Fibroblast of lung (primary cell): ENCODE measurements around the gene HSPA12B. TPM values are rescaled to one million over a fixed set of nuclear protein-coding genes. Genes with fewer than 3 reads are reported as not detected.

Experiments used
- DNase-seq, 2 donors: peaks; one replicate each; pipeline versions ENCODE4 v3.0.0 to v3.0.0-alpha.2; 2010; ENCODE audit warnings: low read depth in 2 of 2
- H2AFZ ChIP-seq: 2 replicates; pipeline ENCODE4 v1.5.1; 2012; ENCODE audit warnings: low read length, control low read depth, inconsistent platforms
- H3K27ac ChIP-seq: 2 replicates; pipeline ENCODE4 v1.5.1; 2011; ENCODE audit warnings: low read length, control low read depth; ENCODE audit not compliant: insufficient read depth
- H3K27me3 ChIP-seq: 2 replicates; pipeline ENCODE4 v1.5.1; 2011; ENCODE audit warnings: mild to moderate bottlenecking, low read length; ENCODE audit not compliant: control insufficient read depth, insufficient read depth
- H3K36me3 ChIP-seq: 2 replicates; pipeline ENCODE4 v1.5.1; 2011; ENCODE audit warnings: low read length; ENCODE audit not compliant: control insufficient read depth, insufficient read depth
- H3K4me1 ChIP-seq: 2 replicates; pipeline ENCODE4 v1.5.1; 2011; ENCODE audit warnings: low read length; ENCODE audit not compliant: control insufficient read depth, insufficient read depth; ENCODE audit errors: extremely low read depth
- H3K4me2 ChIP-seq: 2 replicates; pipeline ENCODE4 v1.5.1; 2011; ENCODE audit warnings: low read length, control low read depth; ENCODE audit not compliant: insufficient read depth; ENCODE audit errors: extremely low read depth
- H3K4me3 ChIP-seq, 4 experiments: fragments of 200-600 bp in 1 of 4; sonication (generic) in 1 of 4; replicated peaks in 1 of 4; 2 replicates each; pipeline ENCODE4 v1.5.1; 2011 to 2016; ENCODE audit warnings: low read length in 4 of 4, low read depth in 3 of 4, mild to moderate bottlenecking in 3 of 4, control low read depth in 2 of 4, inconsistent platforms in 1 of 4, mixed read lengths in 1 of 4; ENCODE audit not compliant: insufficient read depth in 1 of 4; ENCODE audit errors: control extremely low read depth in 1 of 4
- H3K79me2 ChIP-seq: 2 replicates; pipeline ENCODE4 v1.5.1; 2012; ENCODE audit warnings: mild to moderate bottlenecking, low read length, inconsistent platforms; ENCODE audit not compliant: control insufficient read depth, insufficient read depth
- H3K9ac ChIP-seq: 2 replicates; pipeline ENCODE4 v1.5.1; 2011; ENCODE audit warnings: mild to moderate bottlenecking, low read length, control low read depth; ENCODE audit not compliant: insufficient read depth
- H3K9me3 ChIP-seq: 2 replicates; pipeline ENCODE4 v1.5.1; 2012; ENCODE audit warnings: low read depth, low read length; ENCODE audit not compliant: control insufficient read depth, insufficient read depth
- H4K20me1 ChIP-seq: 2 replicates; pipeline ENCODE4 v1.5.1; 2011; ENCODE audit warnings: low read length; ENCODE audit not compliant: control insufficient read depth, insufficient read depth; ENCODE audit errors: extremely low read depth
- EZH2 ChIP-seq: IDR thresholded peaks from 2 replicates; pipeline ENCODE4 v1.5.1; 2012; ENCODE audit warnings: low read length, control low read depth, mild to moderate bottlenecking; ENCODE audit errors: missing control alignments
- polyA plus RNA-seq, 2 donors: library from polyadenylated mRNA; depleted of rRNA in 1 of 2; stranded (reverse) in 1 of 2; unstranded in 1 of 2; fragments of >200 nt; gene quantifications; 2 replicates each; pipeline ENCODE4 v1.2.1, GENCODE V29; 2011 to 2012; ENCODE audit warnings: missing spikeins in 1 of 2
- total RNA-seq: library from RNA; depleted of rRNA; stranded (reverse); fragments of >200 nt; gene quantifications from 2 replicates; pipeline ENCODE4 v1.2.1, GENCODE V29; 2014
- TF ChIP-seq, protein P1 (sequence below), 2 donors: IDR thresholded peaks in 1 of 2; conservative IDR thresholded peaks in 1 of 2; 1 replicate in 1 of 2; 2 replicates in 1 of 2; pipeline ENCODE4 v1.5.1; 2011 to 2012; ENCODE audit warnings: low read length in 2 of 2, control low read depth in 1 of 2, inconsistent platforms in 1 of 2, low read depth in 1 of 2, mild to moderate bottlenecking in 1 of 2

The HSPA12B gene
- total and polyA plus RNA-seq, 2 donors (not counting 1 experiment from before 2014, with no cell fraction given) = 0.02 to 0.17 TPM

DNA sequence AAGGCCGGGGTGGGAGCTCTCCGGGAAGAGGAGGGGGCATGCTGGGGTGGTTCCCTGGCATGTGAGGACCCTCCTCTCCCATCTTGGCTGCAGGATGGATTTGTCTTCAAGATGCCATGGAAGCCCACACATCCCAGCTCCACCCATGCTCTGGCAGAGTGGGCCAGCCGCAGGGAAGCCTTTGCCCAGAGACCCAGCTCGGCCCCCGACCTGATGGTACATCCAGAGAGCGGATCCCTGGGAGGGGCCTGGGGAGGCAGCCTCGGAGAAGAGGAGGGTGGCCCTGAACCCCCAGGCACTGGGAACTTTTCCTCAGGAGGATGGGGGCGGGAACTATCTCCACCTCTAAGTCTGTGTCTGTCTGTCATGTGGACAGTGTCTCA is 68.4 kb downstream of the HSPA12B start:
- no peak for DNase-seq
- Histone ChIP-seq H3K4me2 (no peak overlapping the region), H4K20me1 (no peaks in the 10 kb centered on the region), H3K4me3 (no peak overlapping the region), H2AFZ (no peak overlapping the region), H3K27ac (no peak overlapping the region), H3K36me3 (peaks cover 62% of the 10 kb centered on the region), H3K4me1 (peaks cover 36% of the 10 kb centered on the region), H3K79me2 (peaks cover 61% of the 10 kb centered on the region), H3K27me3 (no peaks in the 10 kb centered on the region), H3K9me3 (no peaks in the 10 kb centered on the region), H3K9ac (no peak overlapping the region)
- no peak for TF ChIP-seq EZH2
- TF ChIP-seq, protein P1, sequence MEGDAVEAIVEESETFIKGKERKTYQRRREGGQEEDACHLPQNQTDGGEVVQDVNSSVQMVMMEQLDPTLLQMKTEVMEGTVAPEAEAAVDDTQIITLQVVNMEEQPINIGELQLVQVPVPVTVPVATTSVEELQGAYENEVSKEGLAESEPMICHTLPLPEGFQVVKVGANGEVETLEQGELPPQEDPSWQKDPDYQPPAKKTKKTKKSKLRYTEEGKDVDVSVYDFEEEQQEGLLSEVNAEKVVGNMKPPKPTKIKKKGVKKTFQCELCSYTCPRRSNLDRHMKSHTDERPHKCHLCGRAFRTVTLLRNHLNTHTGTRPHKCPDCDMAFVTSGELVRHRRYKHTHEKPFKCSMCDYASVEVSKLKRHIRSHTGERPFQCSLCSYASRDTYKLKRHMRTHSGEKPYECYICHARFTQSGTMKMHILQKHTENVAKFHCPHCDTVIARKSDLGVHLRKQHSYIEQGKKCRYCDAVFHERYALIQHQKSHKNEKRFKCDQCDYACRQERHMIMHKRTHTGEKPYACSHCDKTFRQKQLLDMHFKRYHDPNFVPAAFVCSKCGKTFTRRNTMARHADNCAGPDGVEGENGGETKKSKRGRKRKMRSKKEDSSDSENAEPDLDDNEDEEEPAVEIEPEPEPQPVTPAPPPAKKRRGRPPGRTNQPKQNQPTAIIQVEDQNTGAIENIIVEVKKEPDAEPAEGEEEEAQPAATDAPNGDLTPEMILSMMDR (conservative IDR thresholded peaks at IDR 0.05 in 1 of 2, IDR thresholded peaks at IDR 0.05 in 1 of 2; ENCODE audit: low read depth in 1 of 2, low read length in 2 of 2) = no peak

DNA sequence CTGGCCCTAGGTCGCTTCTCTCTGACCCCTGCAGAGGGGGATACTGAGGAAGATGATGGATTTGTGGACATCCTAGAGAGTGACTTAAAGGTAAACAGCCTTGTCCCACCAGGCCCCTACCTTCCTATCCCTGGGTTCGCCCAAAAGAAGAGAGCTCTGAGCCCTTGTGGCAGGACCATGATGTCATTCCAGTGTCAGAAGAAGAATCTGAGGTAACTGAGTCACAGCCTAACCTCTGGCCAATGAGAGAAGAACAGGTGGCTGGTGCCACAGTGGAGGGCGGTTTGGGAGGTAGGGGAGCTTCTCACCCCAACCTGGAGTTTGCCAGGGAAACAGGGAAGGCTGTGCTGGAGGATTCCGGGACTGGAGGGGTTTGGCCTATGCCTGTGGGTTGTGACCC is 68.8 kb downstream of the HSPA12B start:
- peaks cover 40% of the 10 kb centered on the region for H3K4me1 ChIP-seq
- H3K4me3 ChIP-seq = no peak overlapping the region
- no peak overlapping the region for H3K27ac ChIP-seq
- no peak overlapping the region for H3K4me2 ChIP-seq
- H3K9me3 ChIP-seq = no peaks in the 10 kb centered on the region
- peaks cover 61% of the 10 kb centered on the region for H3K79me2 ChIP-seq
- H3K27me3 ChIP-seq = no peaks in the 10 kb centered on the region
- peak overlapping the region; percentile 4 for H3K9ac ChIP-seq
- no peak for TF ChIP-seq EZH2
- TF ChIP-seq, protein P1 (conservative IDR thresholded peaks at IDR 0.05 in 1 of 2, IDR thresholded peaks at IDR 0.05 in 1 of 2; ENCODE audit: low read depth in 1 of 2, low read length in 2 of 2) = no peak
- DNase-seq = no peak
- peaks cover 65% of the 10 kb centered on the region for H3K36me3 ChIP-seq
- H2AFZ ChIP-seq = no peak overlapping the region
- H4K20me1 ChIP-seq = no peaks in the 10 kb centered on the region

DNA sequence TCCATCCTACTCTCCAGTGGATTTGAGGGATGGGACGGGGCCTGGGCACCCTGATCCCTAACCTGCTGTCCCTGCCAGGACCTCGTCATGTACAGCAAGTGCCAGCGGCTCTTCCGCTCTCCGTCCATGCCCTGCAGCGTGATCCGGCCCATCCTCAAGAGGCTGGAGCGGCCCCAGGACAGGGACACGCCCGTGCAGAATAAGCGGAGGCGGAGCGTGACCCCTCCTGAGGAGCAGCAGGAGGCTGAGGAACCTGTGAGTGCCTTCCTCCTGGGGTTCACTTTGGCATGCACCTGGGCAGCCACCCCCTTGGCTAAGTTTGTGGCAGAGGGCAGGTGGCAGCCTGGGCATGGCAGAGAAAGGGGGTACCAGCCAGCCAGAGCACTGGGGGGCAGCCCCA is 69.4 kb downstream of the HSPA12B start:
- H3K36me3 ChIP-seq = peaks cover 65% of the 10 kb centered on the region

More for the DNA sequence above, 69.4 kb downstream of the HSPA12B start:
- H3K4me1 ChIP-seq = peaks cover 43% of the 10 kb centered on the region
- H3K9ac ChIP-seq = no peak overlapping the region
- no peak overlapping the region for H3K4me2 ChIP-seq
- no peaks in the 10 kb centered on the region for H3K27me3 ChIP-seq
- DNase-seq = no peak
- no peaks in the 10 kb centered on the region for H4K20me1 ChIP-seq
- H3K9me3 ChIP-seq = no peaks in the 10 kb centered on the region
- no peak for TF ChIP-seq EZH2
- TF ChIP-seq, protein P1 (conservative IDR thresholded peaks at IDR 0.05 in 1 of 2, IDR thresholded peaks at IDR 0.05 in 1 of 2; ENCODE audit: low read depth in 1 of 2, low read length in 2 of 2) = no peak
- H2AFZ ChIP-seq = no peak overlapping the region
- no peak overlapping the region for H3K27ac ChIP-seq
- H3K4me3 ChIP-seq = no peak overlapping the region
- peaks cover 56% of the 10 kb centered on the region for H3K79me2 ChIP-seq

Other genes with a start within 250 kb of the HSPA12B start
- not detected in 2 replicates for gene GFRA4, start 69.3 kb upstream of the HSPA12B start, total RNA-seq
- not detected in 2 replicates for gene GFRA4, start 69.3 kb upstream of the HSPA12B start, polyA plus RNA-seq
- 37.2 and 67.9 TPM in 2 replicates for gene ADAM33, start 50.7 kb upstream of the HSPA12B start, total RNA-seq
- 27.9 and 29.4 TPM in 2 replicates for gene ADAM33, start 50.7 kb upstream of the HSPA12B start, polyA plus RNA-seq
- gene SIGLEC1, start 20.1 kb upstream of the HSPA12B start, total RNA-seq = not detected in 2 replicates
- gene SIGLEC1, start 20.1 kb upstream of the HSPA12B start, polyA plus RNA-seq = not detected in 2 replicates
- 17.2 and 23.5 TPM in 2 replicates for gene ADISSP, start 35.1 kb downstream of the HSPA12B start, total RNA-seq
- gene ADISSP, start 35.1 kb downstream of the HSPA12B start, polyA plus RNA-seq = 17.0 and 44.3 TPM in 2 replicates
- gene SPEF1, start 48.8 kb downstream of the HSPA12B start, total RNA-seq = under 0.01 and 0.17 TPM in 2 replicates
- gene SPEF1, start 48.8 kb downstream of the HSPA12B start, polyA plus RNA-seq = 0.06 and 0.07 TPM in 2 replicates
- gene CENPB, start 54.1 kb downstream of the HSPA12B start, total RNA-seq = 106 TPM in 2 replicates
- gene CENPB, start 54.1 kb downstream of the HSPA12B start, polyA plus RNA-seq = 32.6 and 52.7 TPM in 2 replicates
- 49.3 and 62.1 TPM in 2 replicates for gene CDC25B, start 63.6 kb downstream of the HSPA12B start, total RNA-seq
- 38.2 and 86.1 TPM in 2 replicates for gene CDC25B, start 63.6 kb downstream of the HSPA12B start, polyA plus RNA-seq
- gene AP5S1, start 87.9 kb downstream of the HSPA12B start, total RNA-seq = 10.0 and 17.8 TPM in 2 replicates
- gene AP5S1, start 87.9 kb downstream of the HSPA12B start, polyA plus RNA-seq = 11.8 and 12.2 TPM in 2 replicates
- 12.1 and 15.9 TPM in 2 replicates for gene MAVS, start 114.1 kb downstream of the HSPA12B start, total RNA-seq
- 14.4 and 16.4 TPM in 2 replicates for gene MAVS, start 114.1 kb downstream of the HSPA12B start, polyA plus RNA-seq
- 50.8 and 51.7 TPM in 2 replicates for gene PANK2, start 156.7 kb downstream of the HSPA12B start, total RNA-seq
- gene PANK2, start 156.7 kb downstream of the HSPA12B start, polyA plus RNA-seq = 32.0 and 33.7 TPM in 2 replicates